GM18861 (cell line): ENCODE results near the gene SUN1.
"Not testable (repeated sequence)": the region's sequence is repeated elsewhere in the genome, so short reads cannot be mapped to it uniquely, and the experiment has no call there.

Experiments
- ATAC-seq: cut with Tn5 transposase; IDR thresholded peaks from one replicate; pipeline ENCODE4 v1.9.1; 2021; ENCODE audit not compliant: unreplicated experiment

Gene SUN1

DNA sequence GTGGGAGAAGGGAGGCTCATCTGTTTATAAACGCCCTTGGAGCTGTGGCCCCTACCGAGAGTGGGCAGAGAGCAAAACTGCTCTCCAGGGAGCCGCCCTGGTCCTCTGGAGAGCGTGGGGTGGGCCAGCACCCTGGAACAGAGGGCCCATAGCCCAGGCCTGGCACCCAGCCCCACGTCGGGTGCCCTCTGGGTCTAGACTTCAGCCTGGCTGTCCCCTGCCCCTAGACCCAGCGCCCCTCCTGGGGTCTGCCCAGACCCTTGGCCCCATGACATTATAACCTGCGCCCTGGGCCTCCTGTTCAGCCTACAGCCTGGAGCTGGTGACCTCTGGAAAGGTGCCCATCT is 68.7 kb downstream of the SUN1 start:
- ATAC-seq, result no peak

DNA sequence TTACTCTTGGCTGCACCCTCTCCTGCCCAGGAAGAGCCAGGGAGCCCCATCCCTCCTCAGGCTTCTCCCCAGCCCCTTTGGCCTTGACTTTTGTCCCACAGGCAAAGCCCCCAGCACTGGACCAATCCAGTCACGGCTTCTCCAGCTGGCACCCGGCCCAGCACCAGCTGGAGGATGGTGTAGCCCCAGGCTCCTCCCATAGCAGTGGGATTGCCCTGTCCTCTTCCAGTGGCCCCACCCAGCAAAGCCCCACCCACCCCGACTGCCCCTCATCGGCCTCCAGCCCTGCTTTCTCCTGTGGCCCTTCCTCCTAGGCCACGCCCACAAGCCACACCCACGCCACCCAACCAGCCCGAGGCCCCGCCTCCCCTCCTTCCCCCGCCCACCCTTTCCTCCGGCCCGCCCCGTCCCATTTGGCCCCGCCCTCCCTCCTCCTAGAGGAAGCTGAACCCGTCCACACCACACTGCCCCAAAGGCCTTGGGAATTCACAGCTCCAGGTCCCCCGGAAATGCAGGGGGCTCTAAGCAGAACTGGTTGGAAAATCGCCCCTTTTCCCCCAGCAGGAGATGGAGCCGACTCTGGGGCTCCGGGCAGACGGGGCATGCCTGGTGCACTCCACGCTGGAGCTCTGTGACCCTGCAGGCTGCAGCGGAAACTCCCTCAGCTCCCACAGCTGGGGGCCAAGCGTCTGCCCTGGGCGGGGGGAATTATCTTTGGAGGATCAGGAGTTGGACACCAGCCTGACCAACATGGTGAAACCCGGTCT is 69.3 kb downstream of the SUN1 start:
- ATAC-seq, result no peak

DNA sequence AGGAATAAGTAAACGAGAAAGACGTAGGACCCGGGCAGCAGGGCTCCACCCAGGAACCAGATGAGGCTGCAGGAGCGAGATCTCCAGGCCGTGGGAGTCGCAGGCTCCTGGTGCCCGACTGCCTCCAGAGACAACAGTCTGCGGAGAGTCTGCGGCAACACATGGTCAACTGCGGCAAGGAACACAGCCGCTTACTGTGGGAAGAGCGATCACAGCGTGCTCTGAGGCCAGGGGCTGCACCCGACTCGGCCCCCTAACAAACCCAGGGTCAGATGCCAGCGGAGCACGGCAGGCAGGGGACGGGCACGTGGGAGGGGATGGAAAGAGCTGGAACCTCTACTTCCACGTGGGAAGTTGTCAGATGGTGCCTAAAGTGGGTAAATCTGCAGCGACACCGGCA is 70.7 kb downstream of the SUN1 start:
- ATAC-seq, result no peak

DNA sequence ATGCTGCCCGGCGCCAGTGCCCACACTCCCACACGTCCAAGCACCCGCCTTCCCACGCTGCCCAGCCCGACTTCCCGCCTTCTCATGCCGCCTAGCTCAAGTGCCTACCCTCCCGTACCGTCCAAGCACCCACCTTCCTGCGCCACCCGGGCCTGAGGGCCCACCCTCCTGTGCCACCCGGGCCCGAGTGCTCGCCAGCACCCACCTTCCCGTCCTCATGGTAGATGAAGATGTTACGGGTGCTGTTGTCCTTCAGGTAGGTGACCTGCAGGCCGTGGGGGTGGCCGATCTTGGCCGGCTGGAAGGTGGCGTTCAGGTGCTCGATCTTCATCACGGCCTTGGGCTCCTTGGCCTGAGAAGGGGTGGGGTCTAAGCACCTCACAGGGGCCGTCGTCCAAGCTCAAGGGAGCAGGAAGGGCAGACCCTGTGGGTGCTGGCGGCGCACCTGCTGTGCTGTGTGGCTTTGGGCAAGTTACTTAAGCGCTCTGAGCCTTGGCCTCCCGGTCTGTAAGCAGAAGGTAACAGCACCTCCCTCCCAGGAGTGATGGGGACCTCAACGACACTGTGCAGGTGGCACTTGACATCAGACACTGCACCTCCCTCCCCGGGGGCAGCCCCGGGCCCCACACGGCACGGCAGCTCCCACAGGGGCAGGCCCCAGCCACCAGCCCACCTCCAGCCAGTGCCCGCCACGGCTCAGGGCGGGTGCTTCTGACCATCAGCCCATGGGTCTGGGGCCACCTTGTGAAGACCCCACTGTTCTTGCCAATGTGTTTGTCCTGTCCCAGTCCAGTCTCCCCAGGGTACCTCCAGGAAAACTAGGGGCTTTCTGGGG is 71.9 kb downstream of the SUN1 start:
- no peak for ATAC-seq

DNA sequence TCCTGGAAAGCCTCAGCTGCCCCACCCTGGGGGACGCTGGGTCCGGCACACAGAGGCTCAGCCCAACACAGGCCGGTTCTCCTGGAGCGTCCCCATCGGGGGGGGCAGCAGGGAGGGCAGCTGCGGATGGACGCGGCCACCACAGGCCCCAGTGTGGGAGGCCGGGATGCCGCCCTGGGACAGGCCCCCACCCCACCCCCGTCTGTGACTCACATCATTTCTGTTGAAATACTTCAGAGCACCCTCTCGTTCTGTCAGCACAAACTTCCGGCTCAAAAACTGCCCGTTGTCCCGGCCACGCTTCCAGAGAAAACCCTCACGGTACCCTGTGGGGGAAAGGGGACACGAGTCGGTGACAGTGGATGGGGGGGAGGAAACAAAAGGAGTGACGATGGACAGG is 72.6 kb downstream of the SUN1 start:
- no peak for ATAC-seq

DNA sequence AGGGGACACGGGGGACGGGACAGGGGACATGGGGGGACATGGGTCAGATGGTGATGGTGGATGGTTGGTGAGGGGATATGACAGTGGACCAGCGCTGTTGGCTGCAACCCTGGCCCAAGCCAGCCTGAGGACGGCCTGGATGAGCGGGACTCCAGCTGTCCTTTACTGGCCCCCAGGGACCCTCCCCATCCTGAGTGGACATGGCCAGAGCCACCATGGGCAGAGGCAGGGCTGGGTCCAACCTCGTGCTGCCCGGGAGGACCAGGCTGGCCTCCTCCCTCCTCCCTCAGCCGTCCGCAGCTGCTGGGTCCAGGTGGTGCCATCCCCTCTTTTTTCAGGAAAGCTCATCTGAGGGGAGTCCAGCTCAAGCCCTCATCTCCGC is 74.5 kb downstream of the SUN1 start:
- ATAC-seq, result no peak

DNA sequence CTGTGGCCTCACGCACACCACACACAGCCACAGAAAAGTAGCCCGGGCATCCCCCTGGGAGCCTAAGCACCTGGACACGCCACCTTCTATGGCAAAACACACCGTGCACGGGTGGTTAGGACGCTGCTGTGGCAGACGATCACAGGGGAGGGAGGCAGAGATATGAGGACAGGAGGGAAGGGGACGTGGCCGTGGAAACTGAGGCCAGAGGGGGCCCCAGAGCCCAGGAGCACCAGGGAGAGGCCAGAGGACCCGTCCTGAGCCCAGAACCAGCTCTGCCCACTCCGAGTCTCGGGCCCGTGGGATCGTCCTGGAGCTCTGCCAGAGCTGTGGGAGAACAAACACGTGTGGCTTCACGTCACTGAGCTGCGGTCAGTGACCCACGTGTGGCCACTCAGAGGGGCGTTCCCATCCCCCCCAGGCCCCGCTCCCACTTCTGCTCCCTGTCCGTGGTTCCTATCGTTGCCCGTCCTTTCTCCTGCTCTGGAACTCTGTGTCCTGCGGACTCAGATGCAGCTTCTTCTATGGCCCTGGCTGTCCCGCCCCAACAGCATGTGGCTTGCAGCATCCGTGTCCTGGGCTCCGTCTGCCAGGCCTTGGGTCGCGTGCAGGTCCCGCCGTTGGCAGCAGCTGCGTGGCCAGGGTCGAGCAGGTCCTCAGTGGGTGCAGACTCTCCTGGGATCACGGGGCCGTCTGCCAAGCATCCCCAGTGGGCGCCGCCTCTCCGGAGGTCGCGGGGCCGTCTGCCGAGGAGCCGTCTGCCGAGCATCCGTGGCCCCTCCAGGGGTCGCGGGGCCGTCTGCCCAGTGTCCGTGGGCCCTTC is 75.1 kb downstream of the SUN1 start:
- ATAC-seq, result no peak

DNA sequence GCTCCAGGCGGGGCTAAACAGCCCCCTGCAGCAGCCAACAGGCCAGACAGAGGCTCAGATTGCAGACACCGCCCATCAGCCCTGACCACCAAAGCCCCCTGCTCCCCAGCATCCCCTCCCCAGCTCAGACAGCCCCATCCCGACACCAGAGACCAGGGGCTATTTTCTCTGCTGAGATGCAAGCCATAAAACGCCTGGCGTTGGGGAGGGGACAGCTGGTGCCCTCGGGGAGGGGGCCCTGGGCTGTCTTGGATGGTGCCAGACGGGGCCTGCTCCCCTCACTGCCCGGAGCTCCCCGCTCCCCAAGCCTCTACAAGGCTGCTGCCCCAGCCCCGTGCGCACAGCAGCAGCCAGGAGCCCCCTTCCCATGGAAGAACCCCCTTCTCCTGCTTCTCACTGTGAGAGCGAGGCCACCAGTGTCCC is 75.9 kb downstream of the SUN1 start:
- ATAC-seq, result no peak

DNA sequence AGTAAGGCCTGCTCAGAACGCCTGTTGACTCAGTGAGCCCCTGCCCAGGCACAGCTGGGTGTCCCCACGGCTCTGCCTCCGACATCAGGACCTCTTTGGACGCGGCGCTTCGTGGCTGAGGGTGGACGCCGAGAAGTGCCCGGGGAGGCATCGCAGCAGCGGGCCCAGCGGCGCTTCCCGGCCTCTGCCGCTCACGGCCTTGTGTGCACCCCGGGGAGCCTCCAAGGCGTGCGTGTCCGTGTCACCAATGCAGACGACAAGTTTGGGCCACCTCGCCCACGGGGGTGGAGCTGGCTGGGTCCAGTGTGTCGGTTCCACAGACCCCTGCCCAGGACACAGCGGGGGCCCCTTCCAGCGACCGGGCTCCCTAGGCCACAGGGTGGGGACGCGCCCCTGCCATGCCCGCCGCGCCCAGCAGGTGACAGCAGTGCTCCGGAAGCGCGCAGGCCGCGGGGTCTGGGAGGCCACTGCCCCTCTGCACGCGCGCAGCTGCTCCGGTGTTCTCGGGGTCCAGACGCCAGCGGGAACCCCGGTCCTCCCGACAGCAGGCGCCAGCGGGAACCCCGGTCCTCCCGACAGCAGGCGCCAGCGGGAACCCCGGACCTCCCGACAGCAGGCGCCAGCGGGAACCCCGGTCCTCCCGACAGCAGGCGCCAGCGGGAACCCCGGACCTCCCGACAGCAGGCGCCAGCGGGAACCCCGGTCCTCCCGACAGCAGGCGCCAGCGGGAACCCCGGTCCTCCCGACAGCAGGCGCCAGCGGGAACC is 76.5 kb downstream of the SUN1 start:
- not testable (repeated sequence) for ATAC-seq

DNA sequence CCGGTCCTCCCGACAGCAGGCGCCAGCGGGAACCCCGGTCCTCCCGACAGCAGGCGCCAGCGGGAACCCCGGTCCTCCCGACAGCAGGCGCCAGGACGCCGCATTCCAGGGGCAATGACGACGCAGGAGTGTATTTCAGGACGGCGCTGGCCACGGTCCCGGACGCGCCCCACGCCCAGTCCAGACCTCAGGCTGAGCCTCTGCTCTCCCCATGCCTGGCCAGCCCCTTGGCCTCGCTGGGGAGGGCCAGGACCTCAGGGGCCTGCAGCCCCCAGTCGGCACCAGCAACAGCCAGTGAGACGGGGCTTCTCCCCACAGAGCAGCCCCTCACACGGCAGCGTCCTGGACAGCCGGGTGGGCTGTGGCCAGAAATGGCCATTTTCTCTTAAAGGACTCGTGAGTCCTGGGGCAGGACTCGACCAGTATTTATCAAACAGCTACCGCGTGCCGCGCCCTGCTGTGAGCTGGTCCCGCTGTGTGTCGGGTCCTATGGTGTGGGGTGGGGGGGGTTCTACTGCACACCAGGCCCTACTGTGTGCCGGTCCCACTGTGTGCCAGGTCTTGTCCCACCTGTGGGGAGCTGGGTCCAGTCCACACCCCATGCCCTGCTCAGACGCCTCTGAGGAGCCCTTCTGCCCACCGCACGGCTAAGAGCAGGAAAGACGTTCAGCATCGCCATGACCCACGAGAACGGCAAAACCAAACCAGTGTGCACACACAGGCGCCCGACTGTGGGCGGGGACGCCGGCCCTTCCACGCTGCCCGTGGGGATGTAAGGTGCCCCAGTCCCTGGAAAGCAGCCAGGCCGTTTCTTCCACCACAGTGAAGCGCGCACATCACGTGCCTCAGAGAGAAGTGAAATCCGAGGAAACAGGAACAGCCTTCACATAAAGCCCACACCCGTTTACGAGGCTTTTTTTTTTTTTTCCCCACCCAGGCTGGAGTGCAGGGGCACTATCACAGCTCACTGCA is 77.4 kb downstream of the SUN1 start:
- ATAC-seq, result no peak

DNA sequence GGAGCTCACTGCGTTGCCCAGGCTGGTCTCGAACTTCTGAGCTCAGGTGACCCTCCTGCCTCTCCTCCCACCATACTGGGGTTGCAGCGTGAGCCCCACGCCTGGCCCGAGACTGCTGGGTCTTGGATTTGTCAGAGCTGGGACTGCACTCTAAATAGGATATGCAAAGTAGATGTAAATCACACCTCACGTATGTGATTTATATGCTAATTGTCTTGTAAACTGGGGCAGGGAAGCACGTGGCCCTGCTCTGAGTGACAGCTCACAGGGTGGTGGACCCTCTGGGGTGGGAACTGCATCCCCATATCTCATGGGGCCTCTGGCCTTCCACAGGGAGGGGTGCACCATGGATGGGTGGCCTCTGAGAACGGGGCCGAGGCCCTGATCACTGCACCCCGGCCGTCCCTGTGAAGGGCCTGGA is 78.2 kb downstream of the SUN1 start:
- ATAC-seq, result no peak

DNA sequence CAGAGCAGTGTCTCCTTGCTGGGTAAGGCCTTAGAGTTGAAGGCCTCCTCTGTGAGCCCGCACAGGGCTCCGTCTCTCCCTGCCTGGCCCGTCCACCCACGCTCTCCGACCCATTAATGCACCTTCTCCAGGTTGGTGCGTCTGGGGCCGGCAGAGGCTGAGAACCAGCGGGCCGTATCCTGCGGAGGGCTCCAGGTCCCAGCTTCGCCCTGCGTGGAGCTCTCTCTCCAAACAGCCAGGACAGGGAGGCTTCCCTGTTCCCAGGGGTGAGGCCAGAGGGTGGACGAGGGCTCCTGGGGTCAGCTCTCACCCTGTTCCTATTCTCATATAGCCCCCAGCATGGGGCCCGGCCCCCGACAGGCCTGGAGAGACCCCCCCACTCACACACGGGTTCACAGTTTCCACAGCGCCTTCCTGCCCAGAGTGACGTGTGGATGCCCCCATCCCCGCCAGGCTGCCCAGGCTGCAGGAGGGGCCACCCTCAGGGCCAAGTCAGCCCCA is 78.7 kb downstream of the SUN1 start:
- ATAC-seq, result no peak

DNA sequence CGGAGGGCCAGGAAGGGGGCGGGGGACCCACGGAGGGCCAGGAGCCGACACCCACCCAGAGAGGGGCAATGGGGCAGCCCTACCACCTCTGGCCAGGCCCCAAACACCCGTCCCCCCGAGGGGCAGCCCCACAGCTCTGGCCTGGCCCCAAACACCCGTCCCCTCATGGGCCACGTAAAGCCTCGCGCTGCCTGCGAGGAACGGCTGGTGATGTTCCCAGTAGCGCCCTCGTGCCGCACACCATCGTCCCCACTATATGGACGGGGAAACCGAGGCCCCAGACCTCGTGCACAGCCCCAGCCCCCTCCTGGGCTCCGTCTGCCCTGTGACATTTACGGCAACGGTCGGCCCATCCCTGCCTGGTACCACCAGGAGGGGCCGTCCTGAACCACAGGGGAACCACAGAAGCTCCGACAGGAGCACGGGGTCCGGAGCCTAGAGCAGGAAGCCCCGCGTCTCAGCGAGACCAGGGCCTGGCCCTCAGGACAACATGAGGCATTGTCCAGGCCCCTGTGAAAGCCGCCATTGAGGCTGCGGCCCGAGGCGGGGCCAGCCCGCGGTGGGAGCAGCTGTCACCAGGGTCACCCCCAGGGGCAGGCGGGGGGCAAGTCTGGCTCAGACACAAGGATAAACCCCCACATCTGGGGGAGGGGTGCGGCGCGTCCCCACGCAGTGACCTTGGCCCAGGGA is 79.7 kb downstream of the SUN1 start:
- ATAC-seq, result no peak

DNA sequence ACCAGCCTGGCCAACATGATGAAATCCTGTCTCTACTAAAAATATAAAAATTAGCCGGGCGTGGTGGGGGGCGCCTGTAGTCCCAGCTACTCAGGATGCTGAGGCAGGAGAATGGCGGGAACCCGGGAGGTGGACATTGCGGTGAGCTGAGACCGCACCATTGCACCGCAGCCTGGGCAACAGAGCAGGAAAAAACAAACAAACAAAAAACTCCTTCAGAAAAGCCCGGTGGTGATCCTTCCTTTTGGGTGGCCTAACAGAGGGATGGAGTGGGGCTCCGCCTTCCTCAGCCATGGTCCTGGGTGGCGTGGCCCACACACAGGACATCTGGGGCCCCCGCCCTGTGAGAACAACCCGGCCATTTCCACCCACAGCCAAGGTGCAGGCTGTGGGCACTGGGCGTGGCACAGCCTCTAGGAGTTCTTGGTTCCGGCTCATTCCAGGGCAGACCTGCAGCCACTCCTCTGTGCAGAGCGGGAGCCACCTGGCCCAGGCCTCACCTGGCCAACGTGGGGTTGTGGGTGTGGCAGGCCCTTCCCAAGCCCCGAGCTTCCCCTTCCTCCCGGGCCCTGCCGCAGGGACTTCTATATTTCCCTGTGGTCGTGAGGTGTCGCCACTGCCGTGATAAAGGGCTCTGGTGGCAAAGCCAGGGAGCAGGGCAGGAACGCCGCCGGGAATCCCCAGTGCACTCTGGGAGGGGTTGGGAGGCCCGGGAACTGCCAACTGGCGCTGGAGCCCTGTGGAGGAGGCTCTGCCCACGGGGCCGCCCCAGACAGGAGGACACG is 81.7 kb downstream of the SUN1 start:
- ATAC-seq, result no peak

DNA sequence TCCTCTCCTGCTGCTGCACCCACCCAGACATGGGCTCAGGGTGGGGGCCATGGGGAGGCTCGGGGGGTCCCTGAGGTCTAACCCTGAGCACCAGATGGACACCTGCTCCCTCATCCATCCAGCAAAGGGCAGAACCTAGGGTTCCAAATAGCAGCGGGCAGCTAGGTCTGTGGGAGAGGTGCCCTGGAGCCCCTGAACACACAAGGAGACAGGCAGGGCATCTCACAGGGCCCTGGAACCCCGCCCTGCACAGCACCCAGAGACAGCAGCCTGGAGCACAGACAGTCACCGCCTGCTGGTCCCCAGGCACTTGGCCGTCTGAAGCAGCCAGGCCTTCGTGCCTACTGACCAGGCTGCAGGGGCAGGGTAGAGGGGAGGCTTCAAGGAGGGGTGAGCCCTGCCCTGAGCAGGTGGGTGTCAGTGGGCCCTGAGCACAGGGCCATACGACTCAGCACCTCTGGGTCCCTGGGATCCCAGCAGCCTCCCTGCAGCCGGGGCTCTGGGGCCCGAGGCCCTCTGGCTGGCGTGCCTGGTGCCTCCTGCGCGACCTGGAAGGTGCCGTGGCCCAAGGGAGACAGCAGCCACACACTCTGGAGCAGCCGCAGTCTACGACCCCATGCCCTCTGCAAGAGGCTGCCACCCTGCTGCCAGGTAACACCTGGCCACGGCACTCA is 82.4 kb downstream of the SUN1 start:
- no peak for ATAC-seq

DNA sequence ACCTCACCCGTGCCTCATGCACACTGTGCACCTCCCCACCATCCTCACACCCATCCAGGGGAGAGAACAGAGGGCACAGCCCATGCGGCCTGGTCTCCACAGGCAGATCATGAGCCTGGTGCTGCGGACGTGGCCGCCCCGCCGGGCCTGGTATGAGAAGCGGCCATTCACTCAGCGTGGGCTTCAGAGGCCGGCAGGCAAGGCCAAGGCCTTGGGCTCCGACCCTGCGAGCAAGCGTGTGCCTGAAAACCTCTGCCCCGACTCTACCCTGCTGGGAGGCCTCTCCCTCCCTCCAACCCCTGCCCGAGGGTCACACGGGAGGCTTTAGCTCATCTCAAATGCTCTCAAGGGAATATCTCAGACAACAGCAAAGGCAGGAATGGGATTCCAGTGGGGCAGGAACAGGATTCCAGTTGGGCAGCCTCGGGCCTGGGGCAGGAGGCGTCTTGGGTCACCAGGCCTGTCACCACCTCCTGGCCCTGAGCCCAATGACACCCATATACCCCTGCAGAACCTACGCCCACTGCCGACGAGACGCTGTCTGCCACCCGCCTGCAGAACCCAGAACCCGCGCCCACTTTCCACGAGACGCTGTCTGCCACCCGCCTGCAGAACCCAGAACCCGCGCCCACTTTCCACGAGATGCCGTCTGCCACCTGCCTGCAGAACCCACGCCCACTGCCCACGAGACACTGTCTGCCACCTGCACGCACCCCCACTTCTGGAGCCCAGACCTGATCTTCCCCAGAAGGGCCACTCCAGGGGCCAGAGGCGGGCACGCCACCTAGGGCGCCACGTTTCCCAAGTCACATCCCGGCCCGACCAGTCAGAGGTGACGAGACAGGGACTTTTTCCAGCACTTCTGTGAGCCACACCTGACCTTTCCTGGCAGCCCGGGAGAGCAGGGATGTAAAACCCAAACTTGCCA is 83.3 kb downstream of the SUN1 start:
- ATAC-seq, result no peak
